Progenitor cell of endocrine pancreas (in vitro differentiated cells): ENCODE results near the gene CKB. TPM values are rescaled to one million over a fixed set of nuclear protein-coding genes. Genes with fewer than 3 reads are reported as not detected.
"Not testable (repeated sequence)": the region's sequence is repeated elsewhere in the genome, so short reads cannot be mapped to it uniquely, and the experiment has no call there.

ENCODE experiments used
- DNase-seq: peaks from one replicate; pipeline ENCODE4 v3.0.0; 2021; ENCODE audit warnings: low spot score; ENCODE audit not compliant: unreplicated experiment
- H3K27ac Mint-ChIP-seq: 2 replicates; pipeline ENCODE4 v1.8.0; 2021; ENCODE audit warnings: mild to moderate bottlenecking, moderate library complexity, mixed read lengths
- H3K27me3 Mint-ChIP-seq: 2 replicates; pipeline ENCODE4 v1.8.0; 2021; ENCODE audit warnings: mixed read lengths
- H3K36me3 Mint-ChIP-seq: 2 replicates; pipeline ENCODE4 v1.8.0; 2022; ENCODE audit warnings: mixed read lengths; ENCODE audit not compliant: insufficient read depth
- H3K4me1 Mint-ChIP-seq: 2 replicates; pipeline ENCODE4 v1.8.0; 2021; ENCODE audit warnings: low read depth, mixed read lengths
- H3K4me3 Mint-ChIP-seq: 2 replicates; pipeline ENCODE4 v1.8.0; 2021; ENCODE audit warnings: low read depth, mild to moderate bottlenecking, moderate library complexity, mixed read lengths
- H3K9me3 Mint-ChIP-seq: 2 replicates; pipeline ENCODE4 v1.8.0; 2021; ENCODE audit warnings: low read depth, mixed read lengths
- CTCF ChIP-seq: fragments of 200-600 bp; sonication (generic); IDR thresholded peaks from one replicate; pipeline ENCODE4 v1.5.0; 2021; ENCODE audit warnings: antibody characterized with exemption, mild to moderate bottlenecking; ENCODE audit not compliant: unreplicated experiment
- total RNA-seq: library from RNA; stranded (reverse); gene quantifications from 2 replicates; pipeline ENCODE4 v1.2.1, GENCODE V29; 2021

Gene CKB
- total RNA-seq, 1 donor from 2014 or later, result 983 TPM

GRCh38 chr14:103514596-103515421, 7.8 kb downstream of the CKB start:
- no peak for DNase-seq
- H3K4me3 Mint-ChIP-seq, result no peak overlapping the region
- TF ChIP-seq CTCF, result no peak
- H3K36me3 Mint-ChIP-seq, result peaks cover 14% of the 10 kb centered on the region
- H3K27me3 Mint-ChIP-seq, result no peaks in the 10 kb centered on the region
- H3K27ac Mint-ChIP-seq, result peak overlapping the region; percentile 37
- no peaks in the 10 kb centered on the region for H3K9me3 Mint-ChIP-seq
- H3K4me1 Mint-ChIP-seq, result peaks cover 8% of the 10 kb centered on the region

GRCh38 chr14:103512701-103513611, 9.7 kb downstream of the CKB start:
- TF ChIP-seq CTCF, result no peak
- Mint-ChIP-seq H3K27ac (peak overlapping the region; percentile 49), H3K36me3 (peaks cover 14% of the 10 kb centered on the region), H3K4me3 (no peak overlapping the region), H3K4me1 (peaks cover 1% of the 10 kb centered on the region), H3K27me3 (no peaks in the 10 kb centered on the region), H3K9me3 (no peaks in the 10 kb centered on the region)
- no peak for DNase-seq

GRCh38 chr14:103512180-103512579, 10.4 kb downstream of the CKB start:
- not testable (repeated sequence) for DNase-seq, H3K27me3 Mint-ChIP-seq
- peak overlapping the region; percentile 29 for H3K27ac Mint-ChIP-seq

GRCh38 chr14:103510724-103511693, 11.6 kb downstream of the CKB start:
- DNase-seq, result no peak
- no peak for TF ChIP-seq CTCF
- Mint-ChIP-seq H3K36me3 (peaks cover 15% of the 10 kb centered on the region), H3K27ac (peak overlapping the region; percentile 71), H3K27me3 (no peaks in the 10 kb centered on the region), H3K9me3 (no peaks in the 10 kb centered on the region), H3K4me1 (peaks cover 1% of the 10 kb centered on the region), H3K4me3 (no peak overlapping the region)

More at GRCh38 chr14:103512180-103512579, 10.4 kb downstream of the CKB start:
- peaks cover 13% of the 10 kb centered on the region for H3K36me3 Mint-ChIP-seq
- H3K9me3 Mint-ChIP-seq, H3K4me1 Mint-ChIP-seq, H3K4me3 Mint-ChIP-seq: not testable (repeated sequence)

- H3K27me3 Mint-ChIP-seq, result no peaks in the 10 kb centered on the region
- H3K4me3 Mint-ChIP-seq, result no peak overlapping the region
Measured at GRCh38 chr14:103509864-103510723, 12.5 kb downstream of the CKB start.

More at GRCh38 chr14:103509864-103510723, 12.5 kb downstream of the CKB start:
- peaks cover 19% of the 10 kb centered on the region for H3K36me3 Mint-ChIP-seq
- peaks cover 1% of the 10 kb centered on the region for H3K4me1 Mint-ChIP-seq
- DNase-seq, result no peak
- no peak for TF ChIP-seq CTCF
- peak overlapping the region; percentile 71 for H3K27ac Mint-ChIP-seq
- no peaks in the 10 kb centered on the region for H3K9me3 Mint-ChIP-seq
